NOMO-1 treated with dmso at 0.1 percent for 144 hours (cell line): ENCODE data around the gene AXL.

Experiments
- DNase-seq: peaks from one replicate; lab custom pipeline; 2025; ENCODE audit not compliant: unreplicated experiment; lab: John Stamatoyannopoulos, UW

AXL gene

GRCh38 chr19:41305927-41306793 is 87.1 kb downstream of the AXL start:
- no peak for DNase-seq

- no peak for DNase-seq
These were observed 88.3 kb downstream of the AXL start for GRCh38 chr19:41307090-41307875.

- DNase-seq, result no peak
These were observed 89.0 kb downstream of the AXL start for GRCh38 chr19:41307954-41308449.

- DNase-seq, result peak; percentile 36
These were observed 89.6 kb downstream of the AXL start for GRCh38 chr19:41308450-41309179.

- DNase-seq, result no peak
These were observed 90.4 kb downstream of the AXL start for GRCh38 chr19:41309180-41310032.

- DNase-seq, result peak; percentile 78
These were observed 91.2 kb downstream of the AXL start, which contains the start of gene CCDC97 for GRCh38 chr19:41310033-41310831. CCDC97 (plus strand) TSS chr19:41310172; CDS start chr19:41310311, 139 bp downstream.

- no peak for DNase-seq
These were observed 92.0 kb downstream of the AXL start for GRCh38 chr19:41311072-41311471.
